HepG2 (cell line): ENCODE measurements around the gene IFITM10.

Experiments used
- CBX1 ChIP-seq: IDR thresholded peaks from one replicate; pipeline ENCODE4 v1.6.1; 2016; ENCODE audit warnings: antibody characterized with exemption, low read depth
- EP300 ChIP-seq, 3 experiments: sonication (generic) in 1 of 3; formaldehyde crosslinking in 1 of 3; IDR thresholded peaks; 2 replicates each; pipeline versions ENCODE4 v1.5.1 to v1.6.1; 2011 to 2020; ENCODE audit warnings: low read depth in 2 of 3, low read length in 2 of 3, borderline replicate concordance in 1 of 3, improper control_type of control experiment in 1 of 3, mild to moderate bottlenecking in 1 of 3, missing genetic modification reagents in 1 of 3, moderate library complexity in 1 of 3
- ZBTB10 ChIP-seq: sonication (generic); formaldehyde crosslinking; IDR thresholded peaks from 2 replicates; pipeline ENCODE4 v1.4.0; 2020; ENCODE audit warnings: missing genetic modification reagents, borderline replicate concordance
- TF ChIP-seq, protein P1 (sequence below): sonication (generic); formaldehyde crosslinking; IDR thresholded peaks from 2 replicates; pipeline ENCODE4 v1.4.0; 2020; ENCODE audit warnings: missing genetic modification reagents
- TF ChIP-seq, protein P2 (sequence below): sonication (generic); formaldehyde crosslinking; IDR thresholded peaks from 2 replicates; pipeline ENCODE4 v1.4.0; 2020; ENCODE audit warnings: missing genetic modification reagents, mild to moderate bottlenecking, borderline replicate concordance

DNA sequence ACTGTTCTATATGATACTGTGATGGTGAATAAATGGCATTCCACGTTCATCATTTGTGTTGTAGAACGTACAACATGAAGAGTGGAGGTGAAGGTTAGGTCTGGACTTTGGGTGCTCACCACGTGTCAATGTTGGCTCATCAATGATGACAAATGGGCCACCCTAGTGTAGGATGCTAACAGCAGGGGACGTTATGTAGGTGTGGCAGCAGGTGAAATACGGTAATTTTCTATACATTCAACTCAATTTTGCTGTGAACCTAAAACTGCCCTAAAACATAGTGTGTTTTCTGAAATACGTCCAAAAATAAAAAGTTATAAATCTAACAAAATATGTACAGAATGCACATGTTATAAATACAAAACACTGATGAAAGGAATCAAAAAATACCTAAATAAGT lies 47.2 kb downstream of the IFITM10 start:
- TF ChIP-seq EP300 (IDR thresholded peaks at IDR 0.05; ENCODE audit: low read depth in 2 of 2, low read length in 2 of 2) (no peak), EP300 (CRISPR knock-in tag; IDR thresholded peaks at IDR 0.05; ENCODE audit: borderline replicate concordance) (no peak), CBX1 (no peak), ZBTB10 (no peak)
- TF ChIP-seq, protein P1, sequence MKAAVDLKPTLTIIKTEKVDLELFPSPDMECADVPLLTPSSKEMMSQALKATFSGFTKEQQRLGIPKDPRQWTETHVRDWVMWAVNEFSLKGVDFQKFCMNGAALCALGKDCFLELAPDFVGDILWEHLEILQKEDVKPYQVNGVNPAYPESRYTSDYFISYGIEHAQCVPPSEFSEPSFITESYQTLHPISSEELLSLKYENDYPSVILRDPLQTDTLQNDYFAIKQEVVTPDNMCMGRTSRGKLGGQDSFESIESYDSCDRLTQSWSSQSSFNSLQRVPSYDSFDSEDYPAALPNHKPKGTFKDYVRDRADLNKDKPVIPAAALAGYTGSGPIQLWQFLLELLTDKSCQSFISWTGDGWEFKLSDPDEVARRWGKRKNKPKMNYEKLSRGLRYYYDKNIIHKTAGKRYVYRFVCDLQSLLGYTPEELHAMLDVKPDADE (CRISPR knock-in tag) = no peak
- TF ChIP-seq, protein P2, sequence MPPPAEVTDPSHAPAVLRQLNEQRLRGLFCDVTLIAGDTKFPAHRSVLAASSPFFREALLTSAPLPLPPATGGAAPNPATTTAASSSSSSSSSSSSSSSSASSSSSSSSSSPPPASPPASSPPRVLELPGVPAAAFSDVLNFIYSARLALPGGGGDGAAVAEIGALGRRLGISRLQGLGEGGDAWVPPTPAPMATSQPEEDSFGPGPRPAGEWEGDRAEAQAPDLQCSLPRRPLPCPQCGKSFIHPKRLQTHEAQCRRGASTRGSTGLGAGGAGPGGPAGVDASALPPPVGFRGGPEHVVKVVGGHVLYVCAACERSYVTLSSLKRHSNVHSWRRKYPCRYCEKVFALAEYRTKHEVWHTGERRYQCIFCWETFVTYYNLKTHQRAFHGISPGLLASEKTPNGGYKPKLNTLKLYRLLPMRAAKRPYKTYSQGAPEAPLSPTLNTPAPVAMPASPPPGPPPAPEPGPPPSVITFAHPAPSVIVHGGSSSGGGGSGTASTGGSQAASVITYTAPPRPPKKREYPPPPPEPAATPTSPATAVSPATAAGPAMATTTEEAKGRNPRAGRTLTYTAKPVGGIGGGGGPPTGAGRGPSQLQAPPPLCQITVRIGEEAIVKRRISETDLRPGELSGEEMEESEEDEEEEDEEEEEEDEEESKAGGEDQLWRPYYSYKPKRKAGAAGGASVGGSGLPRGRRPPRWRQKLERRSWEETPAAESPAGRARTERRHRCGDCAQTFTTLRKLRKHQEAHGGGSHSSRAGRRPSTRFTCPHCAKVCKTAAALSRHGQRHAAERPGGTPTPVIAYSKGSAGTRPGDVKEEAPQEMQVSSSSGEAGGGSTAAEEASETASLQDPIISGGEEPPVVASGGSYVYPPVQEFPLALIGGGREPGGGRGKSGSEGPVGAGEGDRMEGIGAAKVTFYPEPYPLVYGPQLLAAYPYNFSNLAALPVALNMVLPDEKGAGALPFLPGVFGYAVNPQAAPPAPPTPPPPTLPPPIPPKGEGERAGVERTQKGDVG (CRISPR knock-in tag) = no peak
